ENCODE data around the gene CDYL. TPM values are rescaled to one million over a fixed set of nuclear protein-coding genes. Genes with fewer than 3 reads are reported as not detected.
"Not testable (repeated sequence)": the region's sequence is repeated elsewhere in the genome, so short reads cannot be mapped to it uniquely, and the experiment has no call there.

Gene CDYL
- polyA plus RNA-seq, 12 donors: 16.9 to 30.6 (median 21.3) TPM; not detected in 1

DNA sequence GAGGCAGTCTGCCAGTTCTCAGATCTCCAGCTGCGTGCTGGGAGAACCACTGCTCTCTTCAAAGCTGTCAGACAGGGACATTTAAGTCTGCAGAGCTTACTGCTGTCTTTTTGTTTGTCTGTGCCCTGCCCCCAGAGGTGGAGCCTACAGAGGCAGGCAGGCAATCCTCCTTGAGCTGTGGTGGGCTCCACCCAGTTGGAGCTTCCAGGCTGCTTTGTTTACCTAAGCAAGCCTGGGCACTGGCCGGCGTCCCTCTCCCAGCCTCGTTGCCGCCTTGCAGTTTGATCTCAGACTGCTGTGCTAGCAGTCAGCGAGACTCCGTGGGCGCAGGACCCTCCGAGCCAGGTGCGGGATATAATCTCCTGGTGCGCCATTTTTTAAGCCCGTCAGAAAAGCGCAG is 59.3 kb downstream of the CDYL start:
- DNase-seq: not testable (repeated sequence)

DNA sequence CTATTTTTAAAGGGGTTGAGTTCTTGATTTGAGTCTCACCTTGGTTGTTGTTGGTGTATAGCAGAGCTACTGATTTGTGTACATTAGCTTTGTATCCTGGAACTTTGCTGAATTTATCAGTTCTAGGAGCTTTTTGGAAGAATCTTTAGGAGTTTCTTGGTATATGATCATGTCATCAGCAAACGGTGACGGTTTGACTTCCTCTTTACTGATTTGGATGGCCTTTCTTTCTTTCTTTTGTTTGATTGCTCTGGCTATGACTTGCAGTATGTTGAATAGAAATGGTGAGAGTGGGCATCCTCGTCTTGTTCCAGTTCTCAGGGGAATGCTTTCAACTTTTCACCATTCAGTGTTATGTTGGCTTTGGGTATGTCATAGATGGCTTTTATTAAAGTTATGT is 64.0 kb downstream of the CDYL start:
- DNase-seq: no peak

DNA sequence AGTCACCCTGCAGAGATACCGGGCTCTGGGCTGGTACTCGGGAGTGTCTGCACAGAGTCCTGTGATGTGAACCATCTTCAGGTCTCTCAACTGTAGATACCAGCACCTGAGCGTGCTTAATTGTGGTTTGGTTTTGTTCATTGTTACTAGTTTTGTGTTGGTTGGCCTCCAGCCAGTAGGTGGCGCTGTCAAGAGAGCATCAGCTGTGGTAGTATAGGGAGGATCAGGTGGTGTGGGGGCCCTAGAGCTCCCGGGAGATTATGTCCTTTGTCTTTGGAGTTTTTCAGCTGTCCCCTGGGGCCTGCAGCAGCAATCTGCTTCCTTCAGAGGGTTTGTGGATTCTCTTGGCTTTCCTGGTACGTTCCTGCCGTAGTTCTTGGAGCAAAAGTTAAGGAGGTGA is 67.9 kb downstream of the CDYL start:
- no peak for DNase-seq

DNA sequence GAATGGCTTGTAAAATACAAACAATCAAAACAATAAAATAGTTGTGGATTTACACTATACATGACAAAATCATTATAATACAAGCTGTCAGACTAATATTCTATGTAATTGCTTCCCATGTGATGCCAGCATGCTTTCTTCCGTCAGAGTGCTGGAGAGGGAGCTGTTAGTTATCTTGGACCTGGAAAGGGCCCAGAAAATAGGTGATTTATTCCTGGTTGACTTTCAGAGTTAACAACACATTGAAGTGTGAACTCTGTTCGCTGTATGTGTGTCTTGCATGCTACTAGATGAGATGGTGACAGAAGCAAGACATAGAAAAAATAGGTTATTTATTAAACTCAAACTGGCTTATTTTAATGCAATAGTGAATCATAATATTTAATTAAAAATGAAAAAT is 70.2 kb downstream of the CDYL start:
- DNase-seq: no peak

DNA sequence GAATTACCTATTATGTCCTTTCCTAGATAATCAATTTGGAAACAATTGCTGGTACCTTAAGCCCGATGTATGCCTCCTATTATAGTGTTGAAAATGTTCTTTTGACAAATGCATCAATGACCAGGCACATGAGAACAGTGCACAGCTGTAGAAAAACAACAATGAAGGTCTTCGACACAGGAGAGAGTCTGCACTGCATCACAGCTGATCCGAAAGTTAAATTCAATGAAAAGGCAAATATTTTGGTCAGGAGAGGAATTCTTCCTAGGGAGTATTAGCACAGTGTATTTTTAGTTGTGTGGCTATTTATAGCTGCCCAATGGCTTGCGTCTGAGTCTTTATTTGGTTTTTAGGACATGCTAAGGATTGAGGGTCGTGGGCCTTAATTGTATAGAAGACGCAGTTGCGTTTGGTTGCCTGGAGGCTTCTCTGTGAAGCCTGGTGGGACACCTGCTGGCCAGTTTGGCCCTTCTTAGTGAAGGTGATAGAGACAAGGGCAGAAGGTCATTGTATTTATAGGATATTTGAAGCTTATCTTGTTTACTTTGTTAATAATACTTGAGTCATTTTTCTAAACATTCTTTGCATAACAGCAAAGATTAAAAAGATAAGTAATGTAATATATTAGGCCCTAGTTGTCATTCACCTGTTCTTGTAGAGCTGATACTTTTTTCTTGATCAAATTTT is 72.3 kb downstream of the CDYL start:
- no peak for DNase-seq

DNA sequence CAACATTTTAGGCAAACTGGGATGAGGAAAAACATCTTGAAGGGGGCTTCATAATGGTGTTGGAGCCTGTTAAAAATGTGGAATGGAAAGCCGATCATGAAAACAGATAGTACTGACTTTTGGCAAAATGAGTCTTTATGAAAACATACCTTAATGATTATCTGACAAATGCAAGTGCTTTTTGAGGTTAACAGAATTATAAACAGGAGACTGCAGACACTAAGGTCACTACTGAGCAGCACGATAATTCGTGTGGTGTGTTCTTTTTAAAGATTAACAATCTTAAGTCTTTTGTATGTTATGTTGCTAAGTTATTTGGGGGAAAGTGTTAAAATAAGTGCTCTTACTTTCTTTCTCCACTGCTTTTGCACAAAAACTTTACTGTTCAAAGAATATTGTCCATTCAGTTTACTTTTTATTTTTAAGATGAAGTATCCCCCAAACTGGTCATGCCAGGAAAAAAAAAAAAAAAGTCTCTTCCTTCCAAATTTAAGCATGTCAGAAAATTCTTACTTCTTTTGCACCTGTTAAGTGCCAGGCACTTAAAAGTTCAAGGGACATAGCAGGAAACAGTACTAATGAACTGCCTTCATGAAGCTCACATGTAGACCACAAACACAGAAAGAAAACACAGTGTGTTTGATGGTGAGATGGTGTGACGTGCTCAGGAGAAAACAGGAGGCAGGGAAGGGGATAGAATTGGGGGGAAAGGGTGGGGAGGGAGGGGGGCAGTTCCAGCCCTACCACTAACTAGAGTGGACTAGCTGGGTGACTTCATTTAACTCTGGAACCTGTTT is 73.2 kb downstream of the CDYL start:
- no peak for DNase-seq

DNA sequence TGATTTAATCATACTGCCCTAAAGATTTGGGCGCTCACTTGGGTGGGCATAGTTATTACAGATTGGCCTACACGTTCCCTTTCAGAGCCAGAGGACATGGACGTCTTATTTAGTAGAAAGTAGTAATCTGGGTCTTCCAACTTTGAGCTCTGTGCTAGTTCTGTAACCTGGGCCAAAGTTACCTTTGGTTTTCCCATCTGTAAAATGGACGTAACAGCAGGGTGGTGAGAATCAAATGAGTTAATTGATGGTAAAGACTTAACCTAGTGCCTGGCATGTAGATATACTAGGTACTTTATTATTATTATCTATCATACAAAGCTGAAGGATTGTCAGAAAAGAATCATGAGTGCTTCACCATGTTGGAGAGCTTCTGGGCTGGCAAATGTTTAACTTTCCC is 74.8 kb downstream of the CDYL start:
- DNase-seq: no peak

DNA sequence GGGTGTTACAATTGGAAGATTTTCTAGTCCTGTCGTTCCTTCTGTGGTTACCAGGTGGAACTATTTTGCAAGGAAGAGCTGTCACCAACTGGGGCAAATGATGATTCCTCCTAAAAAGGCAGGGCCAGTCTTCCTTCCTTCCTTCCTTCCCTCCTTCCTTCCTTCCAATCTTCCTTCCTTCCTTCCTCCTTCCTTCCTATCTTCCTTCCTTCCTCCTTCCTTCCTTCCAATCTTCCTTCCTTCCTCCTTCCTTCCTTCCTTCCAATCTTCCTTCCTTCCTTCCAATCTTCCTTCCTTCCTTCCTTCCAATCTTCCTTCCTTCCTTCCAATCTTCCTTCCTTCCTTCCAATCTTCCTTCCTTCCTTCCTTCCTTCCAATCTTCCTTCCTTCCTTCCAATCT is 76.0 kb downstream of the CDYL start:
- DNase-seq: not testable (repeated sequence)

DNA sequence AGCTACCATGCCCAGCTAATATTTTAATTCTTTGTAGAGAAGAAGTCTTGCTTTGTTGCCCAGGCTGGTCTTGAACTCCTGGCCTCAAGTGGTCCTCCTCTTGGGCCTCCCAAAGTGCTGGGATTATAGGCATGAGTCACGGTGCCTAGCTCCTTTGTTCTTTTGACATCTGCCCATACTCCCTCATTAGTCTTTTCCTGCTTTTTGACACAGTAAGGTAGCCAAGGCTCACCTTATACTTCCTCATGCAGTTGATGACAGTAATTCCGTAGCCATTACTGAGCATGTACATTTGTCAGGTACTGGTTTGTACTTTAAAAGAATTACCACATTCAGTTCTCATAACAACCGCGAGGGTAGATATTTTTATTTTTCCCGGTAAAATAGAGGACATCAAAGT is 76.7 kb downstream of the CDYL start:
- DNase-seq: no peak

DNA sequence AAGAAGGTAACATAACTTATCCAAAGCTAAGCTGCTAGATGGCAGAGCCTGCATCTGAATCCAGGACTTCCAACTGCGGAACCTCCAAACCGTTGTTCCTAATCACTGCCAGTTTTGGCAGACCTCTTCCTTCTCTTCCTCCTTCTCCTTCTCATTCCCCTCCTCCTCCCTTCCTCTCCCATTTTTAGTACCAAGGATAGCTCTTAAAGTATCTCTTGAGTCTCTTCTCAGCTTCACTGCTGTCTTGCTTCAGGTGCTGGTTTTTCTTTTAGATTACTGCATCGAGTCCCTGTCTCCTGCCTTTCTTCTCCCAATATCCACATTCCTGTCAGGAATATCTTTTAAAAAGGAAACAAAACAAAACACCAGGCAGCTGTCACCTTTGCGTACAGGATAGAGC is 77.1 kb downstream of the CDYL start:
- no peak for DNase-seq

DNA sequence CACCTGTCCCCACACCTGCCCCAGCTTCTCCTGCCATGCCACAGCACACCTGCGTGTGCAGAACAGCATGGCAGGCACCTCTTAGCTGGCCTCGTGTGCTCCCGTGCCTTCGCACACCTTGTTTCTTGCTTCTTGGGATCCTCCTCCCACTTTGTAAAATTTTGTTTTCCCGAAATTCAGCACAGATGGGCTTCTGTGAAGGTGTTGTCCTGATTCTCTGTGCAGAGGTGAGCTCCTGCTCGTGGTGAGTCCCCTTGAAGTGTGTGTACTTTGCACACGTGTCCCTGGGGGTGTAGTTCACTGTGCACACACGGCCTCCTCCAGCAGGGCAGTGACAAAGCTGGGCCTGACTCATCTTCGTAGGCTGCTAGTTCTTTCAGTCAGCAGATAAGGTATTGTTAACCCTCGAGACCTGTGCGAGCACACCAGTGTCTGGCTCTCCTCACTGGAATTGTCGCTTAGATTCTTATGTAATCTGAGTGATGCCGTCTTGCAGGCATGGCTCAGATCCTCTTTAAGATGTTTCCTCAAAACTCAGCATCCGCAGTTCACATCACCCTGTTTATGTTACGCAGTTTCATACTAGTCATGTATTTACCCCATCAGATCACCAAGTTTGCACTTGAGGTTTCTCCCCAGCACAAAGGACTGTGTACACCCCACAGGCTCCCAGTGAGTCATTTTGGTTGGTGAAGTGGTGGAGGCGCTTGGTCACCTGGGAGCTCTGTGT is 77.7 kb downstream of the CDYL start:
- no peak for DNase-seq

DNA sequence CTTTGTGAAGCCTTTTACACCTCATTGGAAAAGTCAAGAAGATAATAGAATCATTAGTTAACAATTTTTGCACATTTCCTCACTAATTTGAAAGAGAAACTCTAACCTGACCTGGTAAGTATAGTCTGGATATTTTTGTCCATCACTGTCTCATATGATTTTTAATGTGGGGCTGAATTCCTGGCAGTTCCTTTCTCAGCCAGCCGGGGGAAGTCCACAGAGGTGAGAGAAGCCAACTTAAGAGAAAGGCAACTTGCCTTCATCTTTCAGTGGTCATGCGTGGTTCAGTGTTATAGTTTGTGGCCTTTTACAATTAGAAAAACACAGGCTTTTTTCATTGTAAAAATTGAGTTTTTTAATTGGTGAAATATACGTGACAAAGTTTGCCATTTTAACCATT is 80.6 kb downstream of the CDYL start:
- DNase-seq: no peak

DNA sequence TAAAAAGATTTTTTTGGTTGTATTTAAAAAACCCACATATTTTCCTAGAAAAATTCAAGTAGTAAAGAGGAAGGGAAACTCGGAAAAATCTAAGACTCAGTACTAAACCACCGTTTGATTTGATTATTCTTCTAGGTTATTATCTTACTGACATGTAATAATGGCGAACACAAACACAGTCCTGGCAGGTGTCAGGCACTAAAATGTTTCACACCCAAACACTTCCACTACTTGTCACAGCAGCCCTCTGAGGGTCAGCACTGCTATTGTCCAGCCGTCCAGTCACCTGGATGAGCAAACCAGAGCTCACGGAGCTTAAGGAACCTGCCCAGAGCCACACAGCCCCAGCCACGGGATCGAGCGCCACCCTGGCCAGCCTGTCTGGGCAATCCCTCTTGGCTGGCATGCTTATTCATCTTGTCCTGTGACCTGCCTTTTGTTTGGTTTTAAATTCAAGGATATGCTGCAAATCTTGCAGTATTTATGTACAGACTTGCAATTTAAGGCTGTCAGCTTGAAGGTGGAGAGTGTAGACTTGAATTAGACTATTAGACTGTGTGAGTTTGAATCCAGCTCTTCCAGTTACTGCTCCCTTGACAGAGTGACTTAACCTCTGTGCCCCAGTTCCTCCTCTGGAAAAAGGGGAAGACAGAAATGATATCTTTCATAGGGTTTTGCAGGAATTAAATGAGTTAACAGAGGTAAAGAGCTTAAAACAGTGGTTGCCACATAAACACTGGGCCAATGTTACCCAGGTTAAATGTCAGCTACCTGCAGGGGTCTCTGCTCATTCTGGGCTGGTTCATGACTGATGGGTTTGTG is 82.2 kb downstream of the CDYL start:
- DNase-seq: no peak

DNA sequence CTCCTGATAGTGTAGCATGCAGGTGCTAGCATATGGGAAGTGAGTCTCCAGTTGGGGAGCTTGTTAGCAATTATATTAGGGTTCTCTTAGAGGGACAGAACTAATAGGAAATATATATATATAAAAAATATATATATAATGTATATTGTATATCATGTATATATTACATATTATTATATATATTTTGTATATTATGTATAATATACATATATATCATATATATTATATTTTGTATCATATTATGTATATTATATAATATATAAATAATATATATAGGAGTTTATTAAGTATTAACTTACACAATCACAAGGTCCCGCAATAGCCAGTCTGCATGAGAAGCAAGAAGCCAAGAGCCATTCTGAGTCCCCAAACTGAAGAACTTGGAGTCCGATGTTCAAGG is 84.2 kb downstream of the CDYL start:
- no peak for DNase-seq

DNA sequence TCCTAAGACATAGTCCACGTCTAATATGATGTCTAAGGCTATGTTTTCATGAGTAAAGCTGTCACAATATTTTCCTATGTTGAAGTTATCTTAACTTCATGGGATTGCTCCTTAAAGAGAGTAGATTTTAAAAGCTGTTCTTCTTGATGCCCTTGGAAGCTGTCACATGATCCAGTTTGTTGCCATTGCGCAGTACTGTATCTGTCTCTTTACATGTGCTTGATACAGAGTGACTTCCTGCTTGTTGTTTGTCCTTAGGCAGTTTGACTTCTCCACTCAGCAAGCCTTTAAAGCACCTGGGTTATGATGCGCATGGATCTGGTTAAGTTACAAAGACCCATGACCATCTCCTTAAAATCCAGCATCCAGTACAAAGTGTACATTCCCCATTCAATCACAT is 85.4 kb downstream of the CDYL start:
- DNase-seq: no peak

DNA sequence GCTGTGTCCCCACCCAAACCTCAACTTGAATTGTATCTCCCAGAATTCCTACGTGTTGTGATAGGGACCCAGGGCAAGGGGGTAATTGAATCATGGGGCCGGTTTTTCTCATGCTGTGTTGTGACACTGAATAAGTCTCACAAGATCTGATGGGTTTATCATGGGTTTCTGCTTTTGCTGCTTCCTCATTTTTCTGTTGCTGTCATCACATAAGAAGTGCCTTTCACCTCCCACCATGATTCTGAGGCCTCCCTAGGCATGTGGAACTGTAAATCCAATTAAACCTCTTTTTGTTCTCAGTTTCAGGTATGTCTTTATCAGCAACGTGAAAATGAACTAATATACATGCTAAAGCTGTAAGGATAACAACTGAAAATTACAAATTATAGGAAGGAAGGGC is 88.3 kb downstream of the CDYL start:
- no peak for DNase-seq

DNA sequence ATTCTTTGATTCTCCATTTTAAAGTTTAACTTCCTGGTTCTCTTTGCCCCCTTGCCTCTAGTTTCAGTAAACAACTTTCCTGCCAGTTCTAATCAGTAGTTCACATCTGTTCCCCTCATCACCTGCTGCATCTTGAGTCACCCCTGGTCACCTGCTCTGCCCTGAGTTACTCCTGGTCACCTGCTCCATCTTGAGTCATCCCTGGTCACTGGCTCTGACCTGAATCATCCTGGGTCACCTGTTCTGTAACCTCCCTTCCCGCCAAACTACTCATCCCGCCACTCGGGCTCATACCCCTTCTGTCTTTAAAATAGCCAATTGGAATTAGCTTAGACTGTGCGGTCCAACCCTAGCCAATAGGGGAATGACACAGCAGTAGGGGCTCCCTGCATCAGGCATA is 88.8 kb downstream of the CDYL start:
- not testable (repeated sequence) for DNase-seq

DNA sequence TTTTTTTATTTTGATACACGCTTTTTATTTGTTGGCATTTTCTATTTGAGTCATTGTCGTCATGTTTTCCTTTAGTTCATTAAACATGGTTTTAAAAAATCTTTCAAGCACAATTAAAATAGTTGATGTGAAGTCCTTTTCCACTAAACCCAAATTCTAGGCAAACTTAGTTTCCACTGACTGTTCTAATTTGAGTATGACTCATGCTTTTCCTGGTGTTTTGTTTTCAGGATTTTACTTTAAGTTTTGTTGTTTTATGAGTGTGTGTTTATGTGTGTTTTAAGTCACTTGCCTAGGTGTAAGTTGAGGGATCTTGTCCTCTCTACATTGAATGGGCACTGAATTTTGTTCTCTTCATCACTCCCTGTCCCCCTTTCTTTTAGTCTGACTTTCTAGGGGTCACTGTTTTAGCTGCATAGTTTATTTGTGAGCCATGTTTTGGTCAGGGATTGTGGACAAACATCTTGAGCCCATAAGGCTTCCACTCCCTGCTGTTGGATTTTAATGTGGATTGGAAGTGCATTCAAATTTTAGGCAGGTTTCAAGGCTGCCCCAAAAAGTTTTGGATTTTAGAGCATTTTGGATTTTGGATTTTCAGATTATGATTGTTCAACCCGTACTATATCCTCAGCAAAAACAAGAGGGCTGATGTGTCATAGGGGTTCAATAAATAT is 94.8 kb downstream of the CDYL start:
- DNase-seq: no peak

DNA sequence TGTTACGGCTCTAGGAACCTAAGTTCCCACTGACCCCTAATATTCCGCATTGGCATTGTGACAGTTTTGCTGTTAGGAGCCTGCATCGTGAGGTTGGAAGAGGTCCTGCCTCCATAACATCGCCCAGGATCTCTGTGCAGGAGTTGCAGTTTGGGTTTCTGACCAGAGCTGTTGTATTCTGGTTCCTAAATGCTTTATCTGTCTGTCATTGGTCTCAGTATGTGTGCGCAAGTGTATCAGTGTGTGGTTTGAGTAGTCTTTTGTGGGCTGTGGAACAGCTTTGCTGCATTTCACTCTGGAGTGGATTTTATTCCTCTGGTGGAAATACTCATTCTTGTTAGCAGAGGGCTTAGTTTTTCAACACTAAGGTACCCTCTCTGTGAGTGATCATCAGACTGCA is 95.6 kb downstream of the CDYL start:
- no peak for DNase-seq

DNA sequence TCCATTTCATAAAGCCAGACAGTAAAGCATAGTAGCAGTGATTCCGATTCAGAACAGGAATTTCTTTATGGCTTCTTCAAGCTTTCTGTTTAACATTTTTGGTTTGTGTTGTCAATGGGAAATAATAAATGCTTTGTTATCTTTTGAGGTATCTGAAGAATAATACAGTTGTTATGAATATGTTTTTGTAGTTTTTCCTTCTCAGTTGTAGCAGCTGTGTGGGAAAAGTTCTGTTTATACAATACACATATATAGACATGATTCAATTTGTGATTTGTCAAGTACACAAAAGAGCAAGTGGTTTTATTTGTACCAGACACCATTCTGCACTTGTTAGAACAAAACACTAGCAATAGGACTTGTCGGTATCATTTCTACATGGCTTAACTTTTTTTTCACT is 96.6 kb downstream of the CDYL start:
- DNase-seq: no peak

DNA sequence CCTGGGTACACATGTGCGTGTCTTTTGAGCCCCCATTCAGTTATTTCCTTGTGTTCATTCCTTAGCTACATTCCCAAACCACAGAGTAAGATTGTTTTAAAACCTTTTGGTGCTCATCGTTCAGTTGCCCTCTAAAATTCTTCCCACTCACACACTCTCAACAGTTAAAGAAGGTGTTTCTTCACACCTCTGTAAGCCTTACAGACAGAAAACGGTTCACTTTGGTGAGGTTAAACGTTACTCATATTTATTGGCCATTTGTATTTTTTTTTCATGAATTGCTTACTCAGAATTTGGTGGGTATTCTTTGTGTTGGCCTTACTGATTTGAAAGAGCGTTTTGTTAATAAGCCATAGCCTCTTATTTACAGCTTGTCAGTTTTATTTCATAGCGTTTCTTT is 97.7 kb downstream of the CDYL start:
- DNase-seq: no peak
